Activated naive CD4-positive, alpha-beta T cell treated with anti-CD3 and anti-CD28 coated beads, Interleukin-2, amount 10 ng/mL, durations not matched to agents 7 days and 5 days (primary cell): Measurements from ENCODE around the gene NHERF2.

Experiments used
- CTCF ChIA-PET: fragments of 350-600 bp; sonication (Branson Sonifier 250); formaldehyde crosslinking; loops from one replicate; lab custom pipeline; 2021; ENCODE audit warnings: antibody characterized with exemption; lab: Charles Lee
- DNase-seq: peaks from one replicate; pipeline ENCODE4 v3.0.0-alpha.2; 2020
- H3K27ac Mint-ChIP-seq: one replicate; pipeline ENCODE4 v1.8.0; 2021; ENCODE audit warnings: mild to moderate bottlenecking, moderate library complexity, mixed read lengths
- H3K27me3 Mint-ChIP-seq: one replicate; pipeline ENCODE4 v1.8.0; 2021; ENCODE audit warnings: mild to moderate bottlenecking, mixed read lengths
- H3K36me3 Mint-ChIP-seq: one replicate; pipeline ENCODE4 v1.8.0; 2021; ENCODE audit warnings: mixed read lengths
- H3K4me1 Mint-ChIP-seq: one replicate; pipeline ENCODE4 v1.8.0; 2021; ENCODE audit warnings: mixed read lengths
- H3K4me3 Mint-ChIP-seq: one replicate; pipeline ENCODE4 v1.8.0; 2021; ENCODE audit warnings: mild to moderate bottlenecking, moderate library complexity, mixed read lengths
- H3K9me3 Mint-ChIP-seq: one replicate; pipeline ENCODE4 v1.8.0; 2021; ENCODE audit warnings: mixed read lengths

NHERF2 gene

GRCh38 chr16:1984347-1985225, 42.1 kb upstream of the NHERF2 start:
- peaks cover 13% of the 10 kb centered on the region for H3K36me3 Mint-ChIP-seq
- no peak for DNase-seq
- CTCF ChIA-PET, result interaction anchor here (1.3 to 1.7 kb wide), 3 partner anchors 13 to 20 kb away, joined by 3 to 5 read pairs (median 5); partner anchors contain the start of gene TBL3
- H3K4me1 Mint-ChIP-seq, result peaks cover 28% of the 10 kb centered on the region
- peaks cover 82% of the 10 kb centered on the region for H3K27me3 Mint-ChIP-seq
- no peaks in the 10 kb centered on the region for H3K9me3 Mint-ChIP-seq
- H3K27ac Mint-ChIP-seq, result peak overlapping the region; percentile 71
- H3K4me3 Mint-ChIP-seq, result peak overlapping the region; percentile 80

- Mint-ChIP-seq H3K27ac (peak overlapping the region; percentile 19), H3K27me3 (peaks cover 78% of the 10 kb centered on the region), H3K9me3 (no peaks in the 10 kb centered on the region), H3K4me3 (peak overlapping the region; percentile 80), H3K36me3 (peaks cover 13% of the 10 kb centered on the region), H3K4me1 (peaks cover 31% of the 10 kb centered on the region)
- no peak for DNase-seq
- CTCF ChIA-PET, result interaction anchor here (1.3 to 1.7 kb wide), 2 partner anchors 14 to 17 kb away, joined by 3 to 5 read pairs; partner anchors contain the start of gene TBL3
These were observed 41.1 kb upstream of the NHERF2 start for GRCh38 chr16:1985466-1986150.

- Mint-ChIP-seq H3K4me3 (no peak overlapping the region), H3K9me3 (no peaks in the 10 kb centered on the region), H3K27ac (no peak overlapping the region), H3K36me3 (peaks cover 13% of the 10 kb centered on the region), H3K4me1 (peaks cover 41% of the 10 kb centered on the region), H3K27me3 (peaks cover 77% of the 10 kb centered on the region)
- CTCF ChIA-PET, result interaction anchor here (0.6 to 1.9 kb wide), 2 partner anchors 17 to 408 kb away, joined by 3 to 5 read pairs; no protein-coding TSS in a partner anchor
- DNase-seq, result no peak
These were observed 39.5 kb upstream of the NHERF2 start for GRCh38 chr16:1987198-1987597.

GRCh38 chr16:1989209-1990100, 37.2 kb upstream of the NHERF2 start, which contains the start of gene SYNGR3:
TSS of gene SYNGR3 (plus strand) at chr16:1989970. CDS start at chr16:1990103, 133 bp downstream.
- Mint-ChIP-seq H3K4me3 (peak within 1 kb of the TSS; percentile 65), H3K27me3 (peaks cover 63% of the 10 kb centered on the region), H3K36me3 (peaks cover 11% of the 10 kb centered on the region), H3K9me3 (no peaks in the 10 kb centered on the region), H3K4me1 (peaks cover 38% of the 10 kb centered on the region), H3K27ac (no peak within 1 kb of the TSS)
- DNase-seq, result no peak
- CTCF ChIA-PET, result interaction anchor here (1.4 kb wide), 1 partner anchor 15 kb away, joined by 3 read pairs; no protein-coding TSS in a partner anchor

- no peak for DNase-seq
- CTCF ChIA-PET, result no interaction called here
- Mint-ChIP-seq H3K9me3 (no peaks in the 10 kb centered on the region), H3K4me1 (peaks cover 32% of the 10 kb centered on the region), H3K27ac (no peak overlapping the region), H3K4me3 (no peak overlapping the region), H3K27me3 (peaks cover 60% of the 10 kb centered on the region), H3K36me3 (peaks cover 11% of the 10 kb centered on the region)
These were observed 36.7 kb upstream of the NHERF2 start for GRCh38 chr16:1990101-1990350.

- peaks cover 11% of the 10 kb centered on the region for H3K36me3 Mint-ChIP-seq
- H3K4me1 Mint-ChIP-seq, result peaks cover 27% of the 10 kb centered on the region
- peaks cover 60% of the 10 kb centered on the region for H3K27me3 Mint-ChIP-seq
- H3K9me3 Mint-ChIP-seq, result no peaks in the 10 kb centered on the region
- peak overlapping the region; percentile 69 for H3K27ac Mint-ChIP-seq
- peak; percentile 63 for DNase-seq
- CTCF ChIA-PET, result interaction anchor here (1.6 kb wide), 1 partner anchor 13 kb away, joined by 8 read pairs; no protein-coding TSS in a partner anchor
- peak overlapping the region; percentile 65 for H3K4me3 Mint-ChIP-seq
These were observed 36.2 kb upstream of the NHERF2 start for GRCh38 chr16:1990351-1991134.

- Mint-ChIP-seq H3K4me3 (peak overlapping the region; percentile 65), H3K27me3 (peaks cover 60% of the 10 kb centered on the region), H3K27ac (peak overlapping the region; percentile 69), H3K36me3 (peaks cover 11% of the 10 kb centered on the region), H3K9me3 (no peaks in the 10 kb centered on the region), H3K4me1 (peaks cover 23% of the 10 kb centered on the region)
- CTCF ChIA-PET, result interaction anchor here (1.6 kb wide), 1 partner anchor 13 kb away, joined by 8 read pairs; no protein-coding TSS in a partner anchor
- peak; percentile 61 for DNase-seq
These were observed 35.6 kb upstream of the NHERF2 start for GRCh38 chr16:1991135-1991551.

GRCh38 chr16:1991588-1991947, 35.1 kb upstream of the NHERF2 start:
- CTCF ChIA-PET, result interaction anchor here (1.6 kb wide), 1 partner anchor 12 kb away, joined by 8 read pairs; no protein-coding TSS in a partner anchor
- DNase-seq, result no peak
- peak overlapping the region; percentile 65 for H3K4me3 Mint-ChIP-seq
- H3K9me3 Mint-ChIP-seq, result no peaks in the 10 kb centered on the region
- H3K36me3 Mint-ChIP-seq, result peaks cover 7% of the 10 kb centered on the region
- peaks cover 23% of the 10 kb centered on the region for H3K4me1 Mint-ChIP-seq
- peaks cover 56% of the 10 kb centered on the region for H3K27me3 Mint-ChIP-seq
- peak overlapping the region; percentile 35 for H3K27ac Mint-ChIP-seq

GRCh38 chr16:1991948-1992703, 34.6 kb upstream of the NHERF2 start:
- peaks cover 23% of the 10 kb centered on the region for H3K4me1 Mint-ChIP-seq
- no peaks in the 10 kb centered on the region for H3K9me3 Mint-ChIP-seq
- H3K27ac Mint-ChIP-seq, result peak overlapping the region; percentile 58
- H3K27me3 Mint-ChIP-seq, result peaks cover 51% of the 10 kb centered on the region
- DNase-seq, result peak; percentile 99
- H3K4me3 Mint-ChIP-seq, result peak overlapping the region; percentile 65
- H3K36me3 Mint-ChIP-seq, result peaks cover 2% of the 10 kb centered on the region
- CTCF ChIA-PET, result interaction anchor here (1.6 kb wide), 1 partner anchor 12 kb away, joined by 8 read pairs; no protein-coding TSS in a partner anchor

GRCh38 chr16:1992704-1993317, 33.9 kb upstream of the NHERF2 start:
- Mint-ChIP-seq H3K27ac (no peak overlapping the region), H3K36me3 (peaks cover 5% of the 10 kb centered on the region), H3K27me3 (peaks cover 47% of the 10 kb centered on the region), H3K9me3 (no peaks in the 10 kb centered on the region), H3K4me1 (peaks cover 25% of the 10 kb centered on the region), H3K4me3 (no peak overlapping the region)
- DNase-seq, result no peak
- CTCF ChIA-PET, result interaction anchor here (2.2 kb wide), 1 partner anchor 11 kb away, joined by 18 read pairs; no protein-coding TSS in a partner anchor

GRCh38 chr16:1993731-1994131, 33.0 kb upstream of the NHERF2 start:
- Mint-ChIP-seq H3K9me3 (no peaks in the 10 kb centered on the region), H3K4me3 (no peak overlapping the region), H3K36me3 (peaks cover 5% of the 10 kb centered on the region), H3K4me1 (peaks cover 23% of the 10 kb centered on the region), H3K27ac (peak overlapping the region; percentile 69), H3K27me3 (peaks cover 38% of the 10 kb centered on the region)
- CTCF ChIA-PET, result interaction anchor here (1.0 to 2.2 kb wide), 2 partner anchors 10 to 23 kb away, joined by 3 to 18 read pairs; no protein-coding TSS in a partner anchor
- DNase-seq, result no peak
